ENCODE results near the gene SLC6A17.

The SLC6A17 gene

DNA sequence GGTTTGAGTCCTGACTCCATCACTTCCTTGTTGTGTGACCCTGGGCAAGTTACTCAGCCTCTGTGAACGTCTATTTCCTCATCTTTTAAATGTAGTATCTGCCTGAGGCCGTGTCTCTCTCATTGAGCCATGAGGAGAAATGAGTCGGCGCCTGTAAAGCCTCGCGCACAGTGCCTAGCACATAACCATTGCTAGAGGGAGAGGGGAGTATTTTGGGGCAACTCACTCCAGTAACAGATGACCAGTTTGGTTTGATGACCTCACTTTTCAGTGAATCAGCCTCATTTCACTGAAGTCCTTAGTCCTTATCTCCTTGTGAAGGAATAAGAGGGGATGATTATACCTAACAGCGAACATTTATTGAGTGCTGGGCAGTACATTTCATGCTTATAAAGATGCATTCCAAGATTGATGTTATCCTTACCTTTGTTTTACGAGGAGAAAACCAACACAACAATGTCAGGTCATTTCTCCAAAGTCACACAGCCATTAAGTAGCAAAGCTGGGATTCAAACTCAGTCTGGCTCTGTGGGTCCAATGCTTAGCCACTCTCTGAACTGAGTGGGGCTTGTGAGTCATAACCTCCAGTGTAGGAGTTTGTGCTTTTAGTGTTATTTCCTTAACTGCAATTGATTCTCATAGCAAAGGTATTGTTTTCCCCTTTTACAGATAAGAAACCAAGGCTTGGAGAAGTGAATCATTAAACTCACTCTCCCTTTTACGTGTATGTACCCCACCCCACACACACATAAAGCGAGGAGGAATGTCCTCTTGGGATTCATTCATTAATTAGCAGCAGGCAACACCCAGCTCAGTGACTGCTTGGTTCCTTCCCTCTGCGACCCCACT, 85.8 kb downstream of the SLC6A17 start:
- Histone ChIP-seq H3K4me1 (ENCODE audit: control insufficient read depth in 1 of 2, insufficient read depth in 2 of 2, low read length in 2 of 2) (peaks cover 0 to 6% of the 10 kb centered on the region in 2 donors), H3K27ac (ENCODE audit: low read length) (no peak overlapping the region), H3K36me3 (ENCODE audit: control insufficient read depth in 1 of 2, insufficient read depth in 2 of 2, low read length in 2 of 2) (peaks cover 0 to 24% of the 10 kb centered on the region in 2 donors), H3K4me3 (ENCODE audit: low read depth in 1 of 2, low read length in 2 of 2) (no peak overlapping the region), H3K9me3 (ENCODE audit: control insufficient read depth in 1 of 2, low read length in 2 of 2) (peaks cover 4 to 12% of the 10 kb centered on the region in 2 donors), H3K27me3 (ENCODE audit: low read depth, low read length) (no peaks in the 10 kb centered on the region)

DNA sequence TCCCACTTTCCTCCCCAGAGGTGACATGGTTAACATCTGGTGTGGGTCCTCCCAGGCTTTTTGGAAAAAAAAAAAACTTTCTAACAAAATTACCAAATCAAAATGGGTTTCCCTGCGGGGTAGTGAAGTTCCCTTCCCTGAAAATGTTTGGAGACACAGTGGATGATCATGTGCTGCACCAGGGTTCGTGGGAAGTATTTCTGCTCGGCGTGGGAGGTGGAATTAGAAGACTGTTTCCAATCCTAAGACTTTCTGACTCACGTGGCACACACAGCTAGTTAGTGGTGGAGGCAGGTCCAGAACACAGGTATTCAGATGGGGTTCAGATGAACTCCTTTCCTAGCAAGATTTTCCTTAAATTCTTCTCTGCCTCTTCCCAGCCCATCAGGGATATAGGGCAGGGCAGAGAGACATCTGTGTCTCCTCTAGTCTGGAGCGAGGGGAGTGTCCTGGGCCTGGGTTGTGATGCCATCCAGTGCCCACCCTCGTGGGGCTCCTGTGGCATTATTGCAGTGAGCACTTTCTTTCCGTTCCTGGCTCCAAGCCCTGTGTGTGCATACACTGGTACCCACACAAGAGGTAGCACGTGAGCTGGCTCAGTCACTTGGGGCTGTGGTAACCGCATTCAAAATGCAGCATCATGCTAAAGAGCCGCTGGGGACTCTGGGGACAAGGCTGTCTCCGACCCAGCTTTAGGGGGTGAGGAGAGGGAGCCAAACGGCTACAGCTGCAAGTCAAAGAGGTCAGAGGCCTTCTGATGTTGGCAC, 87.3 kb downstream of the SLC6A17 start:
- H3K27me3 ChIP-seq (ENCODE audit: low read depth, low read length) = no peaks in the 10 kb centered on the region
- H3K4me3 ChIP-seq (ENCODE audit: low read depth in 1 of 2, low read length in 2 of 2) = no peak overlapping the region
- peaks cover 2 to 8% of the 10 kb centered on the region in 2 donors for H3K9me3 ChIP-seq (ENCODE audit: control insufficient read depth in 1 of 2, low read length in 2 of 2)
- H3K36me3 ChIP-seq (ENCODE audit: control insufficient read depth in 1 of 2, insufficient read depth in 2 of 2, low read length in 2 of 2) = peaks cover 0 to 12% of the 10 kb centered on the region in 2 donors
- H3K4me1 ChIP-seq (ENCODE audit: control insufficient read depth in 1 of 2, insufficient read depth in 2 of 2, low read length in 2 of 2) = peaks cover 0 to 6% of the 10 kb centered on the region in 2 donors
- no peak overlapping the region for H3K27ac ChIP-seq (ENCODE audit: low read length)

DNA sequence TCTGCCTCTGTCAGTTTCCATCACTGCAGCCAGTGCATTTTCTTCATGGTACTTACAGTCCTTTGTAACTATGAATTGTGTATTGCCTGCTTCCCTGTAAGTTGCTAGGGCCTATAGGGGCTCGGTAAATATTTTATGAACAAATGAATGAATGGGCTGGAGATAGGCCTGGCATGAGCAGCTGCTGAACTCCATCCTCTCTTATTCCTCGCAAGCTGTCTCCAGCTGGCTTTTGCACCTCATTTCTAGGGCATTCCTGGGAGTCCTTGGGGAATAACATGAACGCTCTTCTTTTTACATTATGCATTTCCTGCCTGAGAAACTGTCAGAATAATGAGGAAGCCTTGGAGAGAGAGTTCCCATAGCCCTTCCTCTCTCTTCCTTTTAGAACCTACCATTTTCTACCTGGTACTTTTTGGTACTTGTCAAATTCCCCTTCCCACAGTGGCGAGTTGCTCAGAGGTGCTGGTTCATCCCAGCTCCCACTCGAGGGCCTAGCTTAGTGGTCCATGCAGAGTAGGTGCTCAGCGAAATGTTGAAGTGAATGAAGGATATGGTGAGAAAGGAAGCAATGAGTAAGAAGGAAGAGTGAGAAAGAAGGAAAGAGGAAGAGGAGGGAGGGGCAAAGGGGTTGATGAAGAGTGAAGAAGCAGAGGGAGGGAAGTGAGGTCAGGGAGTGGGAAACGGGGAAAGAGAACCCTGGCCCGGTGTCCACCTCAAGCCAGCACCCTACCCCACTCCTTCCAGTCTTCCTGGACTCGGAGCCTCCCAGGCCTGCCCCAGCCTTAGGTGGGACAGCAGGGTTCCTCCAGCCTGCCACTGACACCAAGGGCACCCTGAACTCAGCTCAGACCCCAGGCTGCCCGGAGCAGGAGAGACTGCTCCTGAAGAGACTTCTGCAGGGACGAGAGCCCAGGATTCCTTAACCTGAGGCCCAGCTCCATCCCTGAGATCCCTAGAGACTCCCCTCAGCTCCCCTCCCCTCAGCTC, 89.4 kb downstream of the SLC6A17 start:
- H3K4me1 ChIP-seq (ENCODE audit: control insufficient read depth in 1 of 2, insufficient read depth in 2 of 2, low read length in 2 of 2) = peaks cover 0 to 6% of the 10 kb centered on the region in 2 donors
- H3K27ac ChIP-seq (ENCODE audit: low read length) = no peak overlapping the region
- H3K36me3 ChIP-seq (ENCODE audit: control insufficient read depth in 1 of 2, insufficient read depth in 2 of 2, low read length in 2 of 2) = no peaks in the 10 kb centered on the region
- H3K27me3 ChIP-seq (ENCODE audit: low read depth, low read length) = no peaks in the 10 kb centered on the region
- no peaks in the 10 kb centered on the region for H3K9me3 ChIP-seq (ENCODE audit: control insufficient read depth in 1 of 2, low read length in 2 of 2)
- no peak overlapping the region for H3K4me3 ChIP-seq (ENCODE audit: low read depth in 1 of 2, low read length in 2 of 2)

DNA sequence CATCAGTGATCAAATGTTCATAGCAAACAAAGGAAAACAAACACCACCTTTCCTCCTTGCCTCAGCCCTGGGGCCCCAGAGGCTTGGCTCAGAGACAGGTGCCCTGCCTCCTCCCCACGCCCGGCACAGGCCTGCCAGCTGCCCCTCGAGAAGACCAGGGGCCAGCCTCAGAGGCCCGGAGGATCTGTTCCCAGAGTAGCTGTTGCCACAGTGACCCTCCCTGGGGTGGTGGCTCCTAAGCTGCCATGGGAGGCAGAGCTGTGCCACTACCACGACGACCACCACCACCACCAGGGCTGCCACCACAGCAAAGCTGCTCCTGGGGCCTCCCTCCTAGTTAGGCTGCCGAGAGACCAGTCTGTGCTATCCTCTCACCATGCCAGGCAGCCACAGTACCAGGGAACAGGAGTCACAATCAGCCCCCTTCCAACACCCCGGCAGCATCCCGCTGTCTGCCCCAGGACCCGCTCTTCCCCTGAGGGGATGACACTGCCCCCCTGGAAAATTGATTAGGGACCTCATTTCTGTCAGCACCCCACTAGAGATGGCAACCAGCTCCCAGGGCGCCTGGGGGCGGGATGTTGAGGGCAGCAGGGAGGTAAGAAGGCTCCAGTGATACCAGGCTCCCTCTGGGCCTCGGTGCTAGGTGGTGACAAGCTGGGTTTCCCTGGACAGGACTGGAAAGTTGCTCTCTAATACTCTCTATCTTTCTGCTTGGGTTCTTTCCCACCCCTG, 90.3 kb downstream of the SLC6A17 start:
- Histone ChIP-seq H3K27ac (ENCODE audit: low read length) (no peak overlapping the region), H3K27me3 (ENCODE audit: low read depth, low read length) (no peaks in the 10 kb centered on the region), H3K4me1 (ENCODE audit: control insufficient read depth in 1 of 2, insufficient read depth in 2 of 2, low read length in 2 of 2) (peaks cover 0 to 6% of the 10 kb centered on the region in 2 donors), H3K9me3 (ENCODE audit: control insufficient read depth in 1 of 2, low read length in 2 of 2) (no peaks in the 10 kb centered on the region), H3K36me3 (ENCODE audit: control insufficient read depth in 1 of 2, insufficient read depth in 2 of 2, low read length in 2 of 2) (no peaks in the 10 kb centered on the region), H3K4me3 (ENCODE audit: low read depth in 1 of 2, low read length in 2 of 2) (no peak overlapping the region)

DNA sequence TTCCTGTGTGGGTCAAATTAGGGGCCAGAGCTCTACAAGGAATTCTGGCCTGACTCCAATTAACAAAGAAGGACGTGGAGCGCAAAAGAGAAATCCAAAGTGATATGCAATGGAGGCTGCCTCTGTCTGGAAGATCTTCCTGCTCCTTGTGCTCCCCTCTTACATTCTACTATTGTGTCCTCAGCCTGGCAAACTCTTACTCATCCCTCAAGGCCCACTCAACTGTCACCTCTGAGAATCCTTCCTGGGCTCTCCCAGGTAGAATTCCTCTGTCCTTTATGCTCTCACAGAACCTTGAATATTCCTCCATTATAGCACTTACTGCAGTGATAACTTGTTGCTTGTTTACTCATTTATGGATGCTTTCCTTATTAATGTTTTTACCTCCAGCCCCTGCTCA, 91.2 kb downstream of the SLC6A17 start:
- H3K27ac ChIP-seq (ENCODE audit: low read length) = no peak overlapping the region
- no peak overlapping the region for H3K4me3 ChIP-seq (ENCODE audit: low read depth in 1 of 2, low read length in 2 of 2)
- no peaks in the 10 kb centered on the region for H3K9me3 ChIP-seq (ENCODE audit: control insufficient read depth in 1 of 2, low read length in 2 of 2)
- peaks cover 0 to 6% of the 10 kb centered on the region in 2 donors for H3K4me1 ChIP-seq (ENCODE audit: control insufficient read depth in 1 of 2, insufficient read depth in 2 of 2, low read length in 2 of 2)
- no peaks in the 10 kb centered on the region for H3K36me3 ChIP-seq (ENCODE audit: control insufficient read depth in 1 of 2, insufficient read depth in 2 of 2, low read length in 2 of 2)
- H3K27me3 ChIP-seq (ENCODE audit: low read depth, low read length) = no peaks in the 10 kb centered on the region

DNA sequence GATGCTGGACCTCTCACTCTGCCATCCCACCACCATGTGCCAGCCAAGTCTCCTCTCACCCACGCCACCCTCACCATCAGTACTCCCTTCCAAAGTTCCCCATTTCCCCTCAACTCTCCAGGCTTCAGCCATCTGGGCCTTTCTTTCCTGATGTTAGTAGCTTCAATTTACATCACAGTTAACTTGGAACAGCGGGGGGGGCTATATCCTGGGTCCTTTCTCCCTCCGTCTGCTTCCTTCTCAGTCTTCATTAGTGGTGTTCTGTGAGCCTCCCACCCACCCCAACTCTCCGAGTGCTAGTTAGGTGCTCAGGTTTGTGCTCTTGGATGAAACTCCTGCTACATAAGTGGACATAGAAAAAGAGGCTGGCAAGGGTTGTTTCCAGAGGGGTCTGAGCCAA, 91.8 kb downstream of the SLC6A17 start:
- no peak overlapping the region for H3K27ac ChIP-seq (ENCODE audit: low read length)
- H3K4me3 ChIP-seq (ENCODE audit: low read depth in 1 of 2, low read length in 2 of 2) = no peak overlapping the region
- H3K4me1 ChIP-seq (ENCODE audit: control insufficient read depth in 1 of 2, insufficient read depth in 2 of 2, low read length in 2 of 2) = peaks cover 0 to 6% of the 10 kb centered on the region in 2 donors
- no peaks in the 10 kb centered on the region for H3K9me3 ChIP-seq (ENCODE audit: control insufficient read depth in 1 of 2, low read length in 2 of 2)
- H3K36me3 ChIP-seq (ENCODE audit: control insufficient read depth in 1 of 2, insufficient read depth in 2 of 2, low read length in 2 of 2) = no peaks in the 10 kb centered on the region
- H3K27me3 ChIP-seq (ENCODE audit: low read depth, low read length) = no peaks in the 10 kb centered on the region

DNA sequence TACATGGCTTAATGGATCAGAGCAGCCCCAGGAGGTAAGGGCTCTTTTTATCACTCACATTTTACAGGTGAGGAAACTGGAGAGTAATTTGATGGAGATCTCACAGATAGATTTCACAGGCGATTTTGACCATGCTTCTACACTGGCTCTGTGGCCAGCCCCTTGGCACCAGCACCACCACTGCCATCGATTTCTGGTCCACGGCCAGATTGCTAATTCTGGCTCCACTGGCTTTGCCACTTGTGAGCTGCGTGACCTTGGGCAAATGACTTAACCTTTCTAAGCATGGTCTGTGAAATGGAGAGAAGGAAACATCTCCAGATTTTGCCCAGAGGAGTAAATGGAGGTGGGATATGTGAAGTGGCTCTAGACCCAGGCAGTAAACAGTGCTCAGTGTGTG, 92.4 kb downstream of the SLC6A17 start:
- Histone ChIP-seq H3K4me1 (ENCODE audit: control insufficient read depth in 1 of 2, insufficient read depth in 2 of 2, low read length in 2 of 2) (peaks cover 0 to 6% of the 10 kb centered on the region in 2 donors), H3K9me3 (ENCODE audit: control insufficient read depth in 1 of 2, low read length in 2 of 2) (no peaks in the 10 kb centered on the region), H3K27me3 (ENCODE audit: low read depth, low read length) (no peaks in the 10 kb centered on the region), H3K36me3 (ENCODE audit: control insufficient read depth in 1 of 2, insufficient read depth in 2 of 2, low read length in 2 of 2) (no peaks in the 10 kb centered on the region), H3K4me3 (ENCODE audit: low read depth in 1 of 2, low read length in 2 of 2) (no peak overlapping the region), H3K27ac (ENCODE audit: low read length) (no peak overlapping the region)

DNA sequence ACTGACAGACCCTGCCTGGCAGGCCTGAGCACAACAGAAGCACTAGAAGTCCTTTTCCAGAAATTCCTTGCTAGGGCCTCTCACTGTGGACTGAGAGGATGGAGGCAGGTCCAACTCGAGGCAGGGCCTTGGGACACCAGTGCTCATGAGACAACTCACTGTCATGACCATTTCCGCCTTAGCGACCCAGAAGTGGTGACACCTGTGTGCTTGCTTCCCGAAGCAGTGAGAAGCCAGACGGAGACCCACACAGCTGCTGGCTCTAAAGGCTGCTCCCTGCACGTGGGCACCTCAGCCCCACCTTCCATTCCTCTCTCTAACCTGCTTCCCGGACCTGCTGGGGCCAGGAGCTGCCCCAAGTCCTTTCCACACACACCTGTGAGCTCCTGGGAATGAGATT, 92.9 kb downstream of the SLC6A17 start:
- no peak overlapping the region for H3K27ac ChIP-seq (ENCODE audit: low read length)
- H3K4me3 ChIP-seq (ENCODE audit: low read depth in 1 of 2, low read length in 2 of 2) = no peak overlapping the region
- H3K27me3 ChIP-seq (ENCODE audit: low read depth, low read length) = no peaks in the 10 kb centered on the region
- no peaks in the 10 kb centered on the region for H3K36me3 ChIP-seq (ENCODE audit: control insufficient read depth in 1 of 2, insufficient read depth in 2 of 2, low read length in 2 of 2)
- H3K4me1 ChIP-seq (ENCODE audit: control insufficient read depth in 1 of 2, insufficient read depth in 2 of 2, low read length in 2 of 2) = peaks cover 0 to 6% of the 10 kb centered on the region in 2 donors
- no peaks in the 10 kb centered on the region for H3K9me3 ChIP-seq (ENCODE audit: control insufficient read depth in 1 of 2, low read length in 2 of 2)

DNA sequence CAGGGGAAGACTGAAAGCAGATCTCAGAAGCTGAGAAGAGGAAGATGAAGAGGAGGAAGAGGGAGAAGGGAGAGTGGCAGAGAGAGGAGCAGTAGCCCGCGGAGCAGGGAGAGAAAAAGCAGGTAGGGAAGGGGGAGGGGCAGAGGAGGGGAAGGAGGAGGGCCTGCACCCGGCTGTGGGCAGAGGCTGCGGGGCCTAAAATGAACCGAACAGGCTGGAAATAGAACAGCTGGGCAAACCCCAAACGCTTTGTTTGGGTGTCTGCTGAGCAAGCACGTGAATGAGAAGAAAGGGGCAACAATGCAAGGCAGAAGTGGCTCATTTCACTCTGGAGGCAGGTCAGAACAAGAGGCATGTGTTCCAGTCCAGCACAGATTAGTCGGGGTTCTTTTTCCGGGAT, 93.3 kb downstream of the SLC6A17 start:
- H3K27ac ChIP-seq (ENCODE audit: low read length) = no peak overlapping the region
- H3K4me3 ChIP-seq (ENCODE audit: low read depth in 1 of 2, low read length in 2 of 2) = no peak overlapping the region
- peaks cover 0 to 6% of the 10 kb centered on the region in 2 donors for H3K4me1 ChIP-seq (ENCODE audit: control insufficient read depth in 1 of 2, insufficient read depth in 2 of 2, low read length in 2 of 2)
- H3K9me3 ChIP-seq (ENCODE audit: control insufficient read depth in 1 of 2, low read length in 2 of 2) = no peaks in the 10 kb centered on the region
- H3K27me3 ChIP-seq (ENCODE audit: low read depth, low read length) = no peaks in the 10 kb centered on the region
- no peaks in the 10 kb centered on the region for H3K36me3 ChIP-seq (ENCODE audit: control insufficient read depth in 1 of 2, insufficient read depth in 2 of 2, low read length in 2 of 2)

DNA sequence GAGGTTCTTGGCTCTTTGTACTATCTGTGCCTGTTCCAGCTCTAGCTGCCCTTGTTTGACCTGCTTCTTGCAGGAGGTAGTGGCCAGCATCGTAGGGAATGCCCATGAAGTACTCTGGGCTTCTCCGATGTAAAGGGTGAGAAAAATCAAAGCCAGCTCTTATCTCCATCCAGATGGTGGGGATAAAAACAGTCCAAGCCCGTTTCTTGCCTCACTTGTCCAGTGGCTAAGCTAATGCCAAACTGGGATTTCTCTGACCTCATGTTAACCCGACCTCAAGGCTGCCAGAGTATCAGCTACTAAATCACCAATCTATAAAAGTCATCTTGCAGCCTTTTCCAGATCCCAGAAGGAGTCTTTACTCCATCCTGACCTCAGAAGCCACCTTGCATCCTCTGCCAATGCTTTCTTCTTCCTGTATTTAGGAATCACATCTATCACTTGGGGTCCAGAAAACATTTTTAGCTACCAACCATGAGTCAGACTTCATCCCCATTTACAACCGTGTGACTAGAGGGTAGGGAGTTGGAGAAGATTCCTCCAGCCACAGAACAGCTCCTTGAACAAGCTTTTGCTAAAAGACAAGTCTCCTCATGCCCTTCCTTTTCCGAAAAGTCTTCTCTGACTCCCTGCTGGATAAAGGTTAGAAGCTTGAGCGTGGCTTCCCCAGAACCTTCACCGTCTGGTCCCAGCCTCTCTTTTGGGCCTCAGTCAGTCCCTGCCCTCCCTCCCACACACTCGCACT, 95.8 kb downstream of the SLC6A17 start:
- Histone ChIP-seq H3K36me3 (ENCODE audit: control insufficient read depth in 1 of 2, insufficient read depth in 2 of 2, low read length in 2 of 2) (no peaks in the 10 kb centered on the region), H3K4me1 (ENCODE audit: control insufficient read depth in 1 of 2, insufficient read depth in 2 of 2, low read length in 2 of 2) (no peaks in the 10 kb centered on the region), H3K4me3 (ENCODE audit: low read depth in 1 of 2, low read length in 2 of 2) (no peak overlapping the region), H3K9me3 (ENCODE audit: control insufficient read depth in 1 of 2, low read length in 2 of 2) (no peaks in the 10 kb centered on the region), H3K27me3 (ENCODE audit: low read depth, low read length) (no peaks in the 10 kb centered on the region), H3K27ac (ENCODE audit: low read length) (no peak overlapping the region)

All from muscle layer of duodenum (tissue), 2 donors.